ENCODE measurements around the gene SYNE1. TPM values are rescaled to one million over a fixed set of nuclear protein-coding genes. Genes with fewer than 3 reads are reported as not detected.
"Not testable (repeated sequence)": the region's sequence is repeated elsewhere in the genome, so short reads cannot be mapped to it uniquely, and the experiment has no call there.

Gene SYNE1
- total RNA-seq, 2 experiments from 2014 or later, result 29.5 to 35.1 TPM

GRCh38 chr6:152496731-152497130, 140.4 kb downstream of the SYNE1 start:
- Mint-ChIP-seq H3K4me1 (ENCODE audit: low read depth) (no peaks in the 10 kb centered on the region), H3K9me3 (no peaks in the 10 kb centered on the region), H3K36me3 (ENCODE audit: low read depth) (no peaks in the 10 kb centered on the region), H3K4me3 (no peak overlapping the region), H3K27me3 (peaks cover 2% of the 10 kb centered on the region), H3K27ac (no peak overlapping the region)
- intact Hi-C loops (cut with micrococcal nuclease), result no loop called here
- ATAC-seq (no peak), DNase-seq (no peak)
- TF ChIP-seq CTCF (IDR thresholded peaks at IDR 0.05), result no peak
- ChIA-PET CTCF (no interaction called here), POLR2A (interaction anchor here (0.6 kb wide), 1 partner anchor 1488 kb away, joined by 3 read pairs; no protein-coding TSS in a partner anchor)

- H3K27me3 Mint-ChIP-seq; H3K27ac Mint-ChIP-seq; H3K9me3 Mint-ChIP-seq; H3K36me3 Mint-ChIP-seq (ENCODE audit: low read depth); CTCF ChIA-PET; DNase-seq; H3K4me1 Mint-ChIP-seq (ENCODE audit: low read depth); ATAC-seq; intact Hi-C loops (cut with micrococcal nuclease); H3K4me3 Mint-ChIP-seq; POLR2A ChIA-PET: not testable (repeated sequence)
These were observed 141.7 kb downstream of the SYNE1 start for GRCh38 chr6:152495456-152495855.

DNA sequence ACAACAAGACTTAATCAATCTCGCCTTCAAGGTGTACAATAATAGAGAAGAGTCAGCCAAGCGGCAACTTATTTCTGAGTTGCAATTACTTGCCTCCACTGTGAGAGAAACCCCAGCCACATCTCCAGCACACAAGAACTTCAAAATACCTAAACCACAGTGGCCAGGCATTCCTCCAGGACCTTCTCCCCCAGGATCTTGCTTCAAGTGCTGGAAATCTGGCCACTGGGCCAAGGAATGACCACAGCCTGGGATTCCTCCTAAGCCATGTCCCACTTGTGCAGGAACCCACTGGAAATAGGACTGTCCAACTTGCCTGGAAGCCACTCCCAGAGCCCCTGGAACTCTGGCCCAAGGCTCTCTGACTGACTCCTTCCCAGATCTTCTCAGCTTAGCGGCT, 144.9 kb downstream of the SYNE1 start:
- H3K4me1 Mint-ChIP-seq (ENCODE audit: low read depth); DNase-seq; intact Hi-C loops (cut with micrococcal nuclease); H3K4me3 Mint-ChIP-seq; H3K9me3 Mint-ChIP-seq; H3K36me3 Mint-ChIP-seq (ENCODE audit: low read depth); H3K27ac Mint-ChIP-seq; POLR2A ChIA-PET; ATAC-seq; CTCF ChIA-PET; H3K27me3 Mint-ChIP-seq: not testable (repeated sequence)

- H3K27ac Mint-ChIP-seq; H3K27me3 Mint-ChIP-seq; H3K4me3 Mint-ChIP-seq; intact Hi-C loops (cut with micrococcal nuclease); ATAC-seq; H3K4me1 Mint-ChIP-seq (ENCODE audit: low read depth); H3K36me3 Mint-ChIP-seq (ENCODE audit: low read depth); H3K9me3 Mint-ChIP-seq; DNase-seq; CTCF ChIA-PET; POLR2A ChIA-PET: not testable (repeated sequence)
These were observed 145.7 kb downstream of the SYNE1 start for GRCh38 chr6:152491501-152491900.

DNA sequence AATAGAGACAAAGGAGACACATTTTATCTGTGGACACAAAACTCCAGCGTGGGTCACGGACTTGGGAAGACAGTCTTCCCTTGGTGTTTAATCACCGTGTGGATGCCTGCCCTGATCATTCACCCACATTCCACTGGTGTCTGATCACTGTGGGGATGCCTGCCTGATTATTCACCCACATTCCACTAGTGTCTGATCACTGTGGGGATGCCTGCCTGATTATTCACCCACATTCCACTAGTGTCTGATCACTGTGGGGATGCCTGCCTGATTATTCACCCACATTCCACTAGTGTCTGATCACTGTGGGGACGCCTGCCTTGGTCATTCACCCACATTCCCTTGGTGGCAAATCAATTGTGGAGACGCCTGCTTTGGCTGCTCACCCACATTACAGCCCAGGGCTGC, 146.2 kb downstream of the SYNE1 start:
- intact Hi-C loops (cut with micrococcal nuclease); H3K9me3 Mint-ChIP-seq; DNase-seq; H3K27me3 Mint-ChIP-seq; CTCF ChIA-PET; H3K4me1 Mint-ChIP-seq (ENCODE audit: low read depth); H3K36me3 Mint-ChIP-seq (ENCODE audit: low read depth); H3K27ac Mint-ChIP-seq; ATAC-seq; H3K4me3 Mint-ChIP-seq: not testable (repeated sequence)
- POLR2A ChIA-PET, result interaction anchor here (0.8 kb wide), 1 partner anchor 413 kb away, joined by 3 read pairs; no protein-coding TSS in a partner anchor

GRCh38 chr6:152484806-152485205, 152.4 kb downstream of the SYNE1 start:
- H3K9me3 Mint-ChIP-seq, result no peaks in the 10 kb centered on the region
- H3K27me3 Mint-ChIP-seq, result peaks cover 1% of the 10 kb centered on the region
- TF ChIP-seq CTCF (IDR thresholded peaks at IDR 0.05), result no peak
- ChIA-PET POLR2A (no interaction called here), CTCF (interaction anchor here (0.6 to 1.5 kb wide), 3 partner anchors 158 to 463 kb away, joined by 3 to 7 read pairs (median 3); no protein-coding TSS in a partner anchor)
- no peak for DNase-seq
- no peaks in the 10 kb centered on the region for H3K4me1 Mint-ChIP-seq (ENCODE audit: low read depth)
- H3K27ac Mint-ChIP-seq, result no peak overlapping the region
- H3K4me3 Mint-ChIP-seq, result no peak overlapping the region
- no peaks in the 10 kb centered on the region for H3K36me3 Mint-ChIP-seq (ENCODE audit: low read depth)
- intact Hi-C loops (cut with micrococcal nuclease), result no loop called here
- ATAC-seq, result no peak

- H3K36me3 Mint-ChIP-seq (ENCODE audit: low read depth), result no peaks in the 10 kb centered on the region
- H3K9me3 Mint-ChIP-seq, result no peaks in the 10 kb centered on the region
- no peaks in the 10 kb centered on the region for H3K4me1 Mint-ChIP-seq (ENCODE audit: low read depth)
- H3K27ac Mint-ChIP-seq, result no peak overlapping the region
- no peak overlapping the region for H3K4me3 Mint-ChIP-seq
- H3K27me3 Mint-ChIP-seq, result peaks cover under 1% of the 10 kb centered on the region
- ChIA-PET POLR2A (no interaction called here), CTCF (no interaction called here)
- DNase-seq (no peak), ATAC-seq (no peak)
- TF ChIP-seq CTCF (IDR thresholded peaks at IDR 0.05), result no peak
- intact Hi-C loops (cut with micrococcal nuclease), result no loop called here
These were observed 154.9 kb downstream of the SYNE1 start for GRCh38 chr6:152482289-152482688.

All from activated CD8-positive, alpha-beta T cell treated with anti-CD3 and anti-CD28 coated beads for 36 hours (primary cell).